ENCODE data around the gene SH3RF1.

DNA sequence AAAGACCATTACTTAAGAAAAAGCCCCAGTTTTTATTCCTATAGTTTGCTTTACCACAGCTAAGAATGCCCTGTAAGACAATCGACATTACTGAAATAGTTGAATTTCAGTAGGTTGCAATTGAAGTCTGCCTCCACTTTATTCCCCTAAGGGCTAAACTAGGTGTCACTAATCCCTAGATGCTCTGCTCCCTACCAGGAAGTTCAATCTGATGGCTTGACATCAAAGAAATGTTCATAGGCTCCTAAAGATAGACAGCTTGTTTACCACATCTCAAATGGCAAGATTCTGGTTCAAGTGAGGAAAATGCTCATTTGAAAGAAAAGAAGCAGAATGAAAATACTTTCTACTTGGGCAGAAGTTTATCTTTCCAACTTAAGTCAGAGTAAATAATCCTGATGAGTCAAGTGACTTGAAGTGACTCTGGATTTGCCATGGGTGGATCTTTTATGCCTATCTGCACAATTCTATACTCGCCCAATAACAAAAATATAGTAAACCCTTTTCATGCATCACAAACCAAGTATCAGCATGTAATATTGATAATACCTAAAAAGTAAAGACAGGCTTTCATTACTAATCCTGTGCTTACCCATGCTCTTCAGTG is 117.2 kb downstream of the SH3RF1 start:
- TF ChIP-seq POLR2AphosphoS5 (IDR thresholded peaks at IDR 0.05; ENCODE audit: low read depth, low read length): no peak
- TF ChIP-seq, protein P1, sequence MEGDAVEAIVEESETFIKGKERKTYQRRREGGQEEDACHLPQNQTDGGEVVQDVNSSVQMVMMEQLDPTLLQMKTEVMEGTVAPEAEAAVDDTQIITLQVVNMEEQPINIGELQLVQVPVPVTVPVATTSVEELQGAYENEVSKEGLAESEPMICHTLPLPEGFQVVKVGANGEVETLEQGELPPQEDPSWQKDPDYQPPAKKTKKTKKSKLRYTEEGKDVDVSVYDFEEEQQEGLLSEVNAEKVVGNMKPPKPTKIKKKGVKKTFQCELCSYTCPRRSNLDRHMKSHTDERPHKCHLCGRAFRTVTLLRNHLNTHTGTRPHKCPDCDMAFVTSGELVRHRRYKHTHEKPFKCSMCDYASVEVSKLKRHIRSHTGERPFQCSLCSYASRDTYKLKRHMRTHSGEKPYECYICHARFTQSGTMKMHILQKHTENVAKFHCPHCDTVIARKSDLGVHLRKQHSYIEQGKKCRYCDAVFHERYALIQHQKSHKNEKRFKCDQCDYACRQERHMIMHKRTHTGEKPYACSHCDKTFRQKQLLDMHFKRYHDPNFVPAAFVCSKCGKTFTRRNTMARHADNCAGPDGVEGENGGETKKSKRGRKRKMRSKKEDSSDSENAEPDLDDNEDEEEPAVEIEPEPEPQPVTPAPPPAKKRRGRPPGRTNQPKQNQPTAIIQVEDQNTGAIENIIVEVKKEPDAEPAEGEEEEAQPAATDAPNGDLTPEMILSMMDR (IDR thresholded peaks at IDR 0.05): no peak
- TF ChIP-seq, protein P2, sequence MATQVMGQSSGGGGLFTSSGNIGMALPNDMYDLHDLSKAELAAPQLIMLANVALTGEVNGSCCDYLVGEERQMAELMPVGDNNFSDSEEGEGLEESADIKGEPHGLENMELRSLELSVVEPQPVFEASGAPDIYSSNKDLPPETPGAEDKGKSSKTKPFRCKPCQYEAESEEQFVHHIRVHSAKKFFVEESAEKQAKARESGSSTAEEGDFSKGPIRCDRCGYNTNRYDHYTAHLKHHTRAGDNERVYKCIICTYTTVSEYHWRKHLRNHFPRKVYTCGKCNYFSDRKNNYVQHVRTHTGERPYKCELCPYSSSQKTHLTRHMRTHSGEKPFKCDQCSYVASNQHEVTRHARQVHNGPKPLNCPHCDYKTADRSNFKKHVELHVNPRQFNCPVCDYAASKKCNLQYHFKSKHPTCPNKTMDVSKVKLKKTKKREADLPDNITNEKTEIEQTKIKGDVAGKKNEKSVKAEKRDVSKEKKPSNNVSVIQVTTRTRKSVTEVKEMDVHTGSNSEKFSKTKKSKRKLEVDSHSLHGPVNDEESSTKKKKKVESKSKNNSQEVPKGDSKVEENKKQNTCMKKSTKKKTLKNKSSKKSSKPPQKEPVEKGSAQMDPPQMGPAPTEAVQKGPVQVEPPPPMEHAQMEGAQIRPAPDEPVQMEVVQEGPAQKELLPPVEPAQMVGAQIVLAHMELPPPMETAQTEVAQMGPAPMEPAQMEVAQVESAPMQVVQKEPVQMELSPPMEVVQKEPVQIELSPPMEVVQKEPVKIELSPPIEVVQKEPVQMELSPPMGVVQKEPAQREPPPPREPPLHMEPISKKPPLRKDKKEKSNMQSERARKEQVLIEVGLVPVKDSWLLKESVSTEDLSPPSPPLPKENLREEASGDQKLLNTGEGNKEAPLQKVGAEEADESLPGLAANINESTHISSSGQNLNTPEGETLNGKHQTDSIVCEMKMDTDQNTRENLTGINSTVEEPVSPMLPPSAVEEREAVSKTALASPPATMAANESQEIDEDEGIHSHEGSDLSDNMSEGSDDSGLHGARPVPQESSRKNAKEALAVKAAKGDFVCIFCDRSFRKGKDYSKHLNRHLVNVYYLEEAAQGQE (IDR thresholded peaks at IDR 0.05; ENCODE audit: insufficient read depth in 1 of 2, low read depth in 2 of 2, low read length in 1 of 2): no peak
- TF ChIP-seq TCF7L2 (IDR thresholded peaks at IDR 0.05; ENCODE audit: low read depth, low read length): no peak
